GM12865 (cell line): ENCODE results near the gene PLCB1.

Experiments used
- DNase-seq: peaks from one replicate; pipeline ENCODE4 v3.0.0; 2010; ENCODE audit warnings: low read depth
- H3K4me3 ChIP-seq: 2 replicates; pipeline ENCODE4 v1.5.1; 2011; ENCODE audit warnings: mild to moderate bottlenecking, low read depth, low read length, control low read depth
- CTCF ChIP-seq: IDR thresholded peaks from 2 replicates; pipeline ENCODE4 v1.5.1; 2011; ENCODE audit warnings: low read length, control low read depth, low read depth, inconsistent platforms; ENCODE audit not compliant: insufficient read depth; ENCODE audit errors: missing control alignments

PLCB1 gene

GRCh38 chr20:8735674-8736073 lies 603.6 kb downstream of the PLCB1 start:
- no peak for TF ChIP-seq CTCF
- DNase-seq: no peak
- no peak overlapping the region for H3K4me3 ChIP-seq

GRCh38 chr20:8740265-8740664 lies 608.2 kb downstream of the PLCB1 start:
- H3K4me3 ChIP-seq: no peak overlapping the region
- TF ChIP-seq CTCF: no peak
- DNase-seq: peak; percentile 67

- no peak overlapping the region for H3K4me3 ChIP-seq
- no peak for TF ChIP-seq CTCF
- no peak for DNase-seq
These were observed 612.3 kb downstream of the PLCB1 start for GRCh38 chr20:8744228-8744844.

GRCh38 chr20:8749101-8749500 lies 617.0 kb downstream of the PLCB1 start:
- no peak for TF ChIP-seq CTCF
- DNase-seq: no peak
- H3K4me3 ChIP-seq: no peak overlapping the region

GRCh38 chr20:8749986-8750385 lies 617.9 kb downstream of the PLCB1 start:
- DNase-seq: no peak
- TF ChIP-seq CTCF: no peak
- H3K4me3 ChIP-seq: no peak overlapping the region

- no peak for DNase-seq
- no peak overlapping the region for H3K4me3 ChIP-seq
- TF ChIP-seq CTCF: no peak
These were observed 623.5 kb downstream of the PLCB1 start for GRCh38 chr20:8755340-8756118.
